HG02759 (cell line): Measurements from ENCODE around the gene PCSK1N.
"Not testable (repeated sequence)": the region's sequence is repeated elsewhere in the genome, so short reads cannot be mapped to it uniquely, and the experiment has no call there.

Source experiments
- ATAC-seq: cut with Tn5 transposase; IDR thresholded peaks from one replicate; pipeline ENCODE4 v1.9.1; 2021; ENCODE audit warnings: mild to moderate bottlenecking, moderate library complexity; ENCODE audit not compliant: unreplicated experiment

Gene PCSK1N

GRCh38 chrX:48835524-48836329 lies at the start of gene PCSK1N:
Gene PCSK1N, minus strand, starts transcription at chrX:48835610. Its CDS starts 78 bp downstream, at chrX:48835532.
- no peak for ATAC-seq

GRCh38 chrX:48883729-48884128 lies 48.3 kb upstream of the PCSK1N start:
- no peak for ATAC-seq

- not testable (repeated sequence) for ATAC-seq
Observed at GRCh38 chrX:48876944-48877343, 41.5 kb upstream of the PCSK1N start.

- ATAC-seq, result not testable (repeated sequence)
Observed at GRCh38 chrX:48872017-48872416, 36.6 kb upstream of the PCSK1N start.

- ATAC-seq, result no peak
Observed at GRCh38 chrX:48864210-48864609, 28.8 kb upstream of the PCSK1N start.

- no peak for ATAC-seq
Observed at GRCh38 chrX:48854898-48855297, 19.5 kb upstream of the PCSK1N start.

DNA sequence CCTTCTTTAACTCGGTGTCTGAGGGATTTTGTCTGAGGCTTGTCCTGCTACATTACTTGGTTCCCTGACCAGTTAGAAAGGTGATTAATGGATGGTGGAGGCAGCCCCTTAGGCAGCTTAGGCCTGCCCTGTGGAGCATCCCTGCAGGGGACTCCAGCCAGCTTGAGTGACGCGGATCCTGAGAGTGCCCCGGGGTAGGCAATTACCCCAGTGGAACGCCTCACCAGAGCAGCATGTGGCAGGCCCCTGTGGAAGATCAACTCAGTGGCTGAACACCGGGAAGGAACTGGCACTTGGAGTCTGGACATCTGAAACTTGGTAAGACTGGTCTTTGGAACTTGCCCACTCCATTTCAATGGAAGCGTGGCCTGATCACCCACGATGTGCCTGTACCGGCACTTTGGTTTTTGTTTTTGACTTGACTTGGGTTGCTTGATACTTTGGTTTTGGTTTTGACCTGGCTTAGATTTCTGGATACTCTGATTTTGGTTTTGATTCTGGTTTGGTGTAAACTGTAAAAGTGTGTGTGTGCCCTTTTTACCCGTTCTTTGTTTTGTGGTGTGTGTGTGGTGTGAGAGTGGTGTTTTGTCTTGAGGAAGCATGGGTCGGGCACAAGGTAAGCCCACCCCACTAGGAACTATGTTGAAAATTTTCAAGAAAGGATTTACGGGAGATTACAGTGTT lies 18.9 kb upstream of the PCSK1N start:
- ATAC-seq, result not testable (repeated sequence)

DNA sequence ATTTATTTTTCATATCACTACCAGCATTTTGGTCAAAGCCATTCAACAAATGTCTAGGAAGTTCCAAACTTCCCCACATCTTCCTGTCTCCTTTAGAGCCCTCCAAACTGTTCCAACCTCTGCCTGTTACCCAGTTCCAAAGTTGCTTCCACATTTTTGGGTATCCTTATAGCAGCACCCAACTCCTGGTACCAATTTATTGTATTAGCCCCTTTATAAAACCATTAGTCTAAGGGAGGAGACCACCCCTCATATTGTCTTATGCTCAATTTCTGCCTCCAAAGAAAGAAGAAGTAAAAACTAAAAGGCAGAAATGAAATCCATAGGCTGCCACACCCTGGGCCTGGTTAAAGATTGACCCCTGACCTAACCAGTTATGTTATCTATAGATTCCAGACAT lies 18.1 kb upstream of the PCSK1N start:
- not testable (repeated sequence) for ATAC-seq

DNA sequence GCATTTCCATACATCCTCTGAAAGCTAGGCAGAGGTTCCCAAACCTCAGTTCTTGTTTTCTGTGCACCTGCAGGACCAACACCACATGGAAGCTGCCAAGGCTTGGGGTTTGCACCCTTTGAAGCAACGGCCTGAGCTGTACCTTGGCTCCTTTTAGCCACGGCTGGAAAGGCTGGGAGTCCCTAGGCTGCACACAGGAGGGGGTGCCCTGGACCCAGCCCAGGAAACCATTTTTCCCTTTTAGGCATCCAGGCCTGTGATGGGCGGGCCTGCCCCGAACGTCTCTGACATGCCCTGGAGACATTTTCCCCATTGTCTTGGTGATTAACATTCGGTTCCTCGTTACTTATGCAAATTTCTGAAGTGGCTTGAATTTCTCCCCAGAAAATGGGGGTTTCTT lies 17.4 kb upstream of the PCSK1N start:
- no peak for ATAC-seq

DNA sequence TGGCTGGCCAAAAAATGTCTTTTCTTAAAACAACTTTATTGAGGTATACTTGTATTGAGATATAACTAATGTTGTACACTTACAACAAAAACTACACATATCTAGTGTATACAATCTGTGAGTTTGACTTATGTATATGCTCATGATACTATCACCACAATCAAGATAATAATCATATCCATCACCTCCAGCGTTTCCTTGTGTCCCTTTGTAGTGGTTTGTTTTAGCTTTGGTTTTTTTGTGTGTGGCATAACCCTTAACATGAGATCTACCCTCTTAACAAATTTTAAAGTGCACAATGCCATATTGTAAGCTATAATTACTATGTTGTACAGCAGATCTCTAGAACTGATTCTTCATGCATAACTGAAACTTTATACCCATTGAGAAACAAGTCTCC lies 13.4 kb upstream of the PCSK1N start:
- ATAC-seq, result no peak

DNA sequence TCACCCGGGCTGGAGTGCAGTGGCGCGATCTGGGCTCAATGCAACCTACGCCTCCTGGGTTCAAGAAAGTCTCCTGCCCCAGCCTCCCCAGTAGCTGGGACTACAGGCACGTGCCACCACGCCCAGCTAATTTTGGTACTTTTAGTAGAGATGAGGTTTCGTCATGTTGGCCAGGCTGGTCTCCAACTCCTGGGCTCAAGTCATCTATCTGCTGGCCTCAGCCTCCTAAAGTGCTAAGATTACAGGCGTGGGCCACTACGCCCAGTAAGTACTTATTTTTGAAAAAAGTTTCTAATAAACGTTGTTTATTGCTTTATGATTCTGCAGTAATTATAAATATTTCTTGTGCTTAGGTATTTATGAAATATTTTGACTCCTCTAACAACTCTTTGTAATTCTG lies 4.3 kb upstream of the PCSK1N start:
- ATAC-seq, result no peak

DNA sequence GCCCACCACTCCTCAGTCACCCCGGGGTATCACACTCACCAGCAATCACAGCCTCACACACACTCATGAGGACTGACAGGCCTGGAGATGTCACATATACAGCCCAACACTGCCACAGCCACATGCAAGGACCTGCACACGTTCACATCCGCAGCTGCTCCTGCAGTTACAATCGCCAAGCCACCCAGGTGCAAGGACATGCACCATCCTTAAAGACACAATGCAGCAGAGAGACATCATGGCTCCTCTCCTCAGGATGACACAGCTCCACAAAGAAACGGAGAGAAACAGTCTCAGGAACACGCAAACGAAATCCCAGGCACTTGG lies 1.1 kb downstream of the PCSK1N start:
- ATAC-seq, result no peak

DNA sequence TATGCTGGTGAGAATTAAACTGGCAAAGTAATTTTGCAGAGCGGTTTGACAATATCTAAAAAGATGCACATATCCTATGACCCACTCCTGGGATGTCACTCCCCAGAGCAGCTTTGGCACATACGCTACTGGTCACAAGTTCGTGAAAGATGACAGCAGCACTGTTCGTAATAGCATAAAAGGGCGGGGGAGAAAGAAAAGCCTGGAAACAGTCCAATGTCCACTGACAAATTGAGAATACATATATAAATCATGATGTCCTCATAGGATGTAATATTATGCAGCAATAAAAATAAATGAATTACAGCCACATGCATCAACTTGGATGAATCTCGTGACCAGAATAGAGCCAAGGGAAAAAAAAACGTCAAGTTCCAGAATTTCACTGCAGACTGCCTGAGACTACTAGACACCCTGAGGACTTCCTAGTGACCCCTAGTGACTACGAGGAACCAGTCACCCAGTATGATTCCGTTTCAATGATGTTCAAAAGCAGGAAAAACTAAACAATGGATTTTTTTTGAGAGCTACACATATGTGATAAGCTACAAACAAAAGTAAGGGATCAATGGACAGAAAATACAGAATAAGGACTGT lies 1.8 kb downstream of the PCSK1N start:
- ATAC-seq, result no peak

GRCh38 chrX:48831909-48832291 lies 3.5 kb downstream of the PCSK1N start:
- no peak for ATAC-seq

DNA sequence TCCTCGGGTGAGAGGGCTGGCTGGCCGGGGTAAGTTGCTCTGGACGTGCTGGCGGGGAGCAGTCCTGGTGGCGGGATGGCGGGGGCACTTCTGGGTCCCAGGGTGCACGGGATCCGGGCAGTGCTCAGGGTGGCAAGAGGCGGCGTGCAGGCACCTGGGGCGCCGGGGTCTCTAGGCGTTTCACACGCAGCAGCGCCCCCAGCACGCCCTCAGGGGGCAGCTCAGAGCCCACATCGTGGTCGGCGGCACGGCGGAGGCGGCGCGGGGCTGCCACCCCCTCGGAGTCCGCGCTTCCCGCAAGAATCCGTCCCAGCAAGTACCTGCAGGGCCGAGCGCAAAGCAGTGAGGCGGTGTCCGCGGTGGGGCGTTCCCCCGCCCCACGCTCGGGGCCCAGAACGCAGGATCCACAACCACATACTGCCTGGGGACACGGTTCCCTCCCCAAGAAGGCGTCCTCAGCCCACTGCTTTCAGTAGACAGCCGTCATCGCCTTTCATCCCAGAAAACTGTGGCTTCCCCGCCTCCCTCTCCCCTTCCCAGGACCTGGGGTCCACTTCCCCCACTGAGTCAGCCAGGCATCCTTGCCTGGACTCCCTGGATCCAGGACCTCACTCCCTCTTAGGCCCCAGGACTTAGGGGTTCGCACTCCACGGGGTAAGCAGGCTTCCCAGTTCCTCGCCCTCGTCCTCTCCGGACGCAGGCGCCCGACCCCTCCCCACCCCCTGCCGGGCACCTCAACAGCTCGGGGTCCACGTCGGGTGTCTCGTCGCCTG lies 4.1 kb downstream of the PCSK1N start:
- no peak for ATAC-seq

DNA sequence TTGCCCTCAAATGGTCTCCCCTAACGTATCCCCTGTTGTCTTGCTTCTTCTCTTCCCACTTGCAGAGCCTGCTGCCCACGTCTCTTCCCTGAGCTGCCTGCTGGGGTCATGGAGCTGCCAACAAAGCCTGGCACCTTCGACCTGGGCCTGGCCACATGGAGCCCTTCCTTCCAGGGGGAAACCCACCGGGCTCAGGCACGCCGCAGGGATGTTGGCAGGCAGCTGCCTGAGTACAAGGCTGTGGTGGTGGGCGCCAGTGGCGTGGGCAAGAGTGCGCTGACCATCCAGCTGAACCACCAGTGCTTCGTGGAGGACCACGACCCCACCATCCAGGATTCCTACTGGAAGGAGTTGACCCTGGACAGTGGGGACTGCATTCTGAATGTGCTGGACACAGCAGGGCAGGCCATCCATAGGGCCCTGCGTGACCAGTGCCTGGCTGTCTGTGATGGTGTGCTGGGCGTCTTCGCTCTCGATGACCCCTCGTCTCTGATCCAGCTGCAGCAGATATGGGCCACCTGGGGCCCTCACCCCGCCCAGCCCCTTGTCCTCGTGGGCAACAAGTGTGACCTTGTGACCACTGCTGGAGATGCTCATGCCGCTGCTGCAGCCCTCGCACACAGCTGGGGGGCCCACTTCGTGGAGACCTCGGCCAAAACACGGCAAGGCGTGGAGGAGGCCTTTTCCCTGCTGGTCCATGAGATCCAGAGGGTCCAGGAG lies 6.2 kb downstream of the PCSK1N start:
- ATAC-seq, result no peak

- no peak for ATAC-seq
Observed at GRCh38 chrX:48827654-48827968, 7.8 kb downstream of the PCSK1N start.

DNA sequence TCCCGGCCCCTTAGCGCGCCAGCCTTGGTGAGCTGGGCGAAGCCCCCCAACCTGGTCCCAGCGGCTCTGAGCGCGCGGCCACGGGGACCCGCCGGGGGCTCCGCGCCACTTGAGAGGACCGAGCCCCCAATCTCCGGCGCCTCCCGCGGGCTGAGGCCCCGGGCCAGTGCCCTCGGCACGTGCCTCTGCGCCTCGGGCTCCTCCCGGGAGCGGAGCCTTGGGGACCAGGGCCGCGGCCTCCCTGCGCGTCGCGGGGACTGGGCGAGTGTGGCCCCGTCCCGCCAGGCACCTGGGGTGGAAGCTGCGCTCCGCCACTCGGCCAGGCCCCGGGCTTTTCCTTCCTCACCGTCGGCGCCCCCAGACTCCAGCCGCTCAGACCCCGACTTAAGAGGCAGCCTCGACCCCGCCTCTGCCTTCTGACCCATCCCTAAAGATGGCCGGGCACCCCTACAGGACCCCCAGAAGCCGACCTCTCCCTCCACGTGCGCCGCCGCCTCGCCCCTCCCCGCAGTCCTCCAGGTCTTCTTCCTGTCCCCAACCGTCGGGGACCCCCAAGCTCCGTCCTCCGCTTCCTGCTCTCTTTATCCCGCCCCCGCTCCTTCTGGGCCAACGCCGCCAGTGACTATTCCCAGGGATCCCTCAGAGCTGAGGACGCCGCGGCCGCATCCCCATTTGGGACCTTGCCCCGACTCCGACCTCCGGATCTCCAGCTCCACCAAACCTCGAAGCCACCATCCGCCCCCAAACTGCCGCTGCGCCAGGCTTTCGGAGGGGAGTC lies 8.3 kb downstream of the PCSK1N start:
- ATAC-seq, result no peak

- ATAC-seq, result no peak
Observed at GRCh38 chrX:48826135-48826875, 9.1 kb downstream of the PCSK1N start, which contains the start of gene ERAS. Gene ERAS, plus strand, starts transcription at chrX:48826513. Its CDS starts 2,611 bp downstream, at chrX:48829124.
